Esophagus muscularis mucosa (tissue), 4 donors: ENCODE data around the gene MORN3.

ENCODE experiments used
- EP300 ChIP-seq: sonication (generic); formaldehyde crosslinking; IDR thresholded peaks from one replicate; pipeline ENCODE4 v1.6.1; 2017; ENCODE audit warnings: antibody characterized with exemption
- POLR2A ChIP-seq: fragments of 450-650 bp; IDR thresholded peaks from one replicate; pipeline ENCODE4 v1.6.1; 2017; ENCODE audit warnings: antibody characterized with exemption, moderate library complexity, mild to moderate bottlenecking, low read depth
- POLR2AphosphoS5 ChIP-seq, 2 donors: sonication (generic); formaldehyde crosslinking; IDR thresholded peaks; one replicate each; pipeline ENCODE4 v1.6.1; 2017; ENCODE audit warnings: antibody characterized with exemption in 2 of 2
- TF ChIP-seq, protein P1 (sequence below), 3 experiments: fragments of 200-600 bp in 2 of 3; fragments of 450-650 bp in 1 of 3; sonication (generic) in 2 of 3; IDR thresholded peaks; one replicate each; pipeline ENCODE4 v1.5.1; 2017 to 2019; ENCODE audit warnings: antibody characterized with exemption in 3 of 3, mild to moderate bottlenecking in 2 of 3, moderate library complexity in 1 of 3

DNA sequence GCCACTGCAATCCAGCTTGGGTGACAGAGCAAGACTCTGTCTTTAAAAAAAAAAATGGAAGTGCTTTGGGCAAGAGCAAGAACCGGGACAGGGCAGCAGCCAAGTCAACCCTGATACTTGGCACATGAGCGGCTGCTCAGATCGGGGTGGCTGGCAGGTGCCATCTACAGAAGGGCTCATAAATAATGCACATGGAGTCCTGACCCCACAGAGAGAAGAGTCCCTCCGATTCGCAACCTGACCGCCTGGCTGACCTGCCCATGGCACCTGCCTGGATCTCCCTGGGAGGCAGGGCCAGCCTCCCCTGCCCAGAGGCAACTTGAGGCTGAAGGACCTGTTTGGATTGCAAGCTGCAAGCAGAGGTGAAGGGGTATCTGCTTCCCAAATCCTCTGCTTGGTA is 33.5 kb upstream of the MORN3 start:
- TF ChIP-seq EP300 = no peak
- TF ChIP-seq, protein P1, sequence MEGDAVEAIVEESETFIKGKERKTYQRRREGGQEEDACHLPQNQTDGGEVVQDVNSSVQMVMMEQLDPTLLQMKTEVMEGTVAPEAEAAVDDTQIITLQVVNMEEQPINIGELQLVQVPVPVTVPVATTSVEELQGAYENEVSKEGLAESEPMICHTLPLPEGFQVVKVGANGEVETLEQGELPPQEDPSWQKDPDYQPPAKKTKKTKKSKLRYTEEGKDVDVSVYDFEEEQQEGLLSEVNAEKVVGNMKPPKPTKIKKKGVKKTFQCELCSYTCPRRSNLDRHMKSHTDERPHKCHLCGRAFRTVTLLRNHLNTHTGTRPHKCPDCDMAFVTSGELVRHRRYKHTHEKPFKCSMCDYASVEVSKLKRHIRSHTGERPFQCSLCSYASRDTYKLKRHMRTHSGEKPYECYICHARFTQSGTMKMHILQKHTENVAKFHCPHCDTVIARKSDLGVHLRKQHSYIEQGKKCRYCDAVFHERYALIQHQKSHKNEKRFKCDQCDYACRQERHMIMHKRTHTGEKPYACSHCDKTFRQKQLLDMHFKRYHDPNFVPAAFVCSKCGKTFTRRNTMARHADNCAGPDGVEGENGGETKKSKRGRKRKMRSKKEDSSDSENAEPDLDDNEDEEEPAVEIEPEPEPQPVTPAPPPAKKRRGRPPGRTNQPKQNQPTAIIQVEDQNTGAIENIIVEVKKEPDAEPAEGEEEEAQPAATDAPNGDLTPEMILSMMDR (IDR thresholded peaks at IDR 0.05) = no peak
- TF ChIP-seq POLR2A = no peak
- TF ChIP-seq POLR2AphosphoS5 (IDR thresholded peaks at IDR 0.05) = no peak
